ENCODE measurements around the gene ABI1. TPM values are rescaled to one million over a fixed set of nuclear protein-coding genes. Genes with fewer than 3 reads are reported as not detected.

The ABI1 gene
- total RNA-seq, 2 experiments from 2014 or later: 62.4 to 76.9 TPM

GRCh38 chr10:26863351-26864076, 2.8 kb upstream of the ABI1 start:
- Histone ChIP-seq H3K79me2 (ENCODE audit: insufficient read depth, low read depth, low read length) (peaks cover 18% of the 10 kb centered on the region), H3K9me3 (ENCODE audit: low read length) (no peaks in the 10 kb centered on the region), H3K4me2 (ENCODE audit: low read length) (no peak overlapping the region), H3K27ac (ENCODE audit: low read depth, low read length, poor library complexity, severe bottlenecking) (no peak overlapping the region), H4K20me1 (ENCODE audit: insufficient read depth, low read length) (peaks cover 13% of the 10 kb centered on the region), H2AFZ (ENCODE audit: low read length) (no peak overlapping the region), H3K36me3 (ENCODE audit: insufficient read depth, low read length) (no peaks in the 10 kb centered on the region), H3K9me2 (ENCODE audit: insufficient read depth, low read length) (no peaks in the 10 kb centered on the region), H3K4me1 (ENCODE audit: insufficient read depth, low read length, poor library complexity, severe bottlenecking) (peaks cover 10% of the 10 kb centered on the region), H3K4me3 (ENCODE audit: low read depth, low read length, poor library complexity, severe bottlenecking) (no peak overlapping the region)
- no TSS peak for BruUV-seq (replicated peaks)
- intact Hi-C loops (cut with micrococcal nuclease; ENCODE audit: unreplicated experiment): loop anchor here (10.0 kb wide), 1 partner anchor 291 kb away; the partner anchor contains the start of genes MASTL and YME1L1
- POLR2A ChIA-PET: interaction anchor here (0.7 kb wide), 1 partner anchor 527 kb away, joined by 4 read pairs; no protein-coding TSS in a partner anchor
- DNase-seq (ENCODE audit: low spot score): no peak
- TF ChIP-seq EZH2phosphoT487 (IDR thresholded peaks at IDR 0.05; ENCODE audit: borderline replicate concordance, low read depth, low read length): no peak
- TF ChIP-seq CTCF (conservative IDR thresholded peaks at IDR 0.05; ENCODE audit: low read length): no peak
- CTCF ChIA-PET (ENCODE audit: unreplicated experiment): no interaction called here

GRCh38 chr10:26861205-26861998, 644 bp upstream of the ABI1 start:
- TF ChIP-seq EZH2phosphoT487 (IDR thresholded peaks at IDR 0.05; ENCODE audit: borderline replicate concordance, low read depth, low read length): no peak
- TF ChIP-seq CTCF (conservative IDR thresholded peaks at IDR 0.05; ENCODE audit: low read length): peak; percentile 81
- Histone ChIP-seq H3K79me2 (ENCODE audit: insufficient read depth, low read depth, low read length) (peaks cover 39% of the 10 kb centered on the region), H3K36me3 (ENCODE audit: insufficient read depth, low read length) (peaks cover 6% of the 10 kb centered on the region; the same call in 1 of the 2 replicates), H4K20me1 (ENCODE audit: insufficient read depth, low read length) (peaks cover 14% of the 10 kb centered on the region), H3K4me1 (ENCODE audit: insufficient read depth, low read length, poor library complexity, severe bottlenecking) (peaks cover 24% of the 10 kb centered on the region), H2AFZ (ENCODE audit: low read length) (peak overlapping the region; percentile 98), H3K27ac (ENCODE audit: low read depth, low read length, poor library complexity, severe bottlenecking) (no peak overlapping the region), H3K9me3 (ENCODE audit: low read length) (no peaks in the 10 kb centered on the region), H3K4me2 (ENCODE audit: low read length) (peak overlapping the region; percentile 56), H3K9me2 (ENCODE audit: insufficient read depth, low read length) (no peaks in the 10 kb centered on the region), H3K4me3 (ENCODE audit: low read depth, low read length, poor library complexity, severe bottlenecking) (peak overlapping the region; percentile 39)
- ChIA-PET POLR2A (interaction anchor here (0.8 to 1.6 kb wide), 8 partner anchors 8 to 394 kb away, joined by 3 to 4 read pairs (median 3); no protein-coding TSS in a partner anchor), CTCF (ENCODE audit: unreplicated experiment) (interaction anchor here (0.6 to 1.4 kb wide), 3 partner anchors 10 to 179 kb away, joined by 3 to 9 read pairs (median 3); no protein-coding TSS in a partner anchor)
- DNase-seq (ENCODE audit: low spot score): no peak
- intact Hi-C loops (cut with micrococcal nuclease; ENCODE audit: unreplicated experiment): loop anchor here (1.0 to 10.0 kb wide), 3 partner anchors 135 to 381 kb away; partner anchors contain the start of genes MASTL and YME1L1
- no TSS peak for BruUV-seq (replicated peaks)

Data from OCI-LY7 (cell line).